Lung (tissue), 12 donors: ENCODE data around the gene RPS24. TPM values are rescaled to one million over a fixed set of nuclear protein-coding genes. Genes with fewer than 3 reads are reported as not detected.

Source experiments
- ATAC-seq: fragments of 200-7000 bp; cut with Tn5 transposase; one replicate; pipeline ENCODE4 v1.9.1; 2020; ENCODE audit warnings: moderate number of reproducible peaks; ENCODE audit not compliant: insufficient read depth, low FRiP score
- DNase-seq, 3 donors: peaks; one replicate each; pipeline ENCODE4 v3.0.0-alpha.2; 2013 to 2017
- H3K27ac ChIP-seq, 2 donors: one replicate each; pipeline ENCODE4 v1.5.1; 2013; ENCODE audit warnings: mild to moderate bottlenecking in 2 of 2, moderate library complexity in 2 of 2, control low read depth in 1 of 2, inconsistent platforms in 1 of 2, low read depth in 1 of 2, low read length in 1 of 2
- H3K27me3 ChIP-seq, 3 donors: one replicate each; pipeline ENCODE4 v1.5.1; 2013; ENCODE audit warnings: low read length in 2 of 3; ENCODE audit not compliant: control insufficient read depth in 3 of 3, insufficient read depth in 3 of 3
- H3K36me3 ChIP-seq, 4 donors: one replicate each; pipeline ENCODE4 v1.5.1; 2013; ENCODE audit warnings: low read length in 4 of 4, mild to moderate bottlenecking in 1 of 4, moderate library complexity in 1 of 4; ENCODE audit not compliant: control insufficient read depth in 4 of 4, insufficient read depth in 4 of 4
- H3K4me1 ChIP-seq, 5 donors: one replicate each; pipeline ENCODE4 v1.5.1; 2013; ENCODE audit warnings: low read length in 5 of 5, mild to moderate bottlenecking in 2 of 5, moderate library complexity in 1 of 5; ENCODE audit not compliant: control insufficient read depth in 5 of 5, insufficient read depth in 5 of 5
- H3K4me3 ChIP-seq: one replicate; pipeline ENCODE4 v1.5.1; 2013; ENCODE audit warnings: mild to moderate bottlenecking, control low read depth, moderate library complexity
- H3K9ac ChIP-seq, 2 donors: one replicate each; pipeline ENCODE4 v1.5.1; 2013; ENCODE audit warnings: low read length in 2 of 2, control low read depth in 1 of 2; ENCODE audit not compliant: insufficient read depth in 1 of 2
- H3K9me3 ChIP-seq, 4 donors: one replicate each; pipeline ENCODE4 v1.5.1; 2013; ENCODE audit warnings: low read length in 3 of 4, mild to moderate bottlenecking in 1 of 4, moderate library complexity in 1 of 4; ENCODE audit not compliant: control insufficient read depth in 4 of 4, insufficient read depth in 3 of 4
- CTCF ChIP-seq: IDR thresholded peaks from 2 replicates; pipeline ENCODE4 v1.5.1; 2012; ENCODE audit warnings: mild to moderate bottlenecking; ENCODE audit errors: control extremely low read depth, extremely low read depth
- WGBS, 2 donors: extraction: QIAGEN DNeasy Blood & Tissue Kit; methylation state at CpG; one replicate each; pipeline ENCODE4 v1.1.7; 2013; 5-methylcytosine and 5-hydroxymethylcytosine counted together
- polyA plus RNA-seq, 2 donors: library from polyadenylated mRNA; stranded (reverse); fragments of 200-250 nt; gene quantifications; one replicate each; pipeline ENCODE4 v1.2.1, GENCODE V29; 2013
- total RNA-seq, 2 donors: library from RNA; depleted of rRNA in 1 of 2; stranded (reverse); fragments of >200 nt in 1 of 2; gene quantifications; one replicate each; pipeline ENCODE4 v1.2.1, GENCODE V29; 2014 to 2021
- donor health status: control.
- donor health status: control.
- donor health status: Bipolar disorder and iron deficiency.
- donor health status: healthy.
- donor health status: DM: yes; HTN: yes; CAD: no.

The RPS24 gene
- total and polyA plus RNA-seq, 4 donors: 1,037 to 8,225 (median 2,823) TPM

DNA sequence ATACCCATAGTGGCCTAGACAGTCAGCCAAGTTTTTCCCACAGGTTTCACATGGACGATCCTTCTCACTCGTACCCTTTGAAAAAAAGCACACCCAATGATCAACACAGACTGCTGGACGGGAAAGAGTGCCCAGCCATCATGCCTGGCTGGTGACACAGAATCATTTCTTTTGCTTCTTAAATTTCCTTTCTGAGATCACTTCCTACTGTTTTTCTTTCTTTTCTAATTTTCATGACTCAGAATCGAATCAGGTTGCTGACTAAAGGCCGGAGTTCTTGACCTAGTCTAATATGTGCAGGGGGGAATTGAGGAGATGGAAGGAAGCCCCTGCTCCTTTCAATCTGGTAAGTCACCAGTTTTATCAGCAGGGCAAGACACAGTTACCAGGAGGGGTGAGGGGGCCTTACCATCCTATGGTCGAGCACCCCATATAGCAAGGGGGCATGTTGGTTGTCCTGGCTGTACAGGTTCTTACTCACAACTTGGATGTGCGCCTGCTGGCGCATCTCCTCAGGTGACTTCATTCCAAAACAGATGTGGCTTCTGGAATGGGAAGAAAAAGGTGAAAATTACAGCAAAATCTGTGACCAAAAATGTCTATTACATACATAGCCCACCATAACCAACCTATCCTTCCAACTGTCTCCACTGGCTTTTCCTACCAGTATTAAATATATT is 7.8 kb upstream of the RPS24 start:
- 95% methylated on average over 8 of the region's 8 CpGs for WGBS, 2 donors
- Histone ChIP-seq H3K36me3 (peaks cover 31 to 43% (median 33%) of the 10 kb centered on the region in 4 donors), H3K4me1 (peaks cover 0 to 17% (median 5%) of the 10 kb centered on the region in 5 donors), H3K9ac (no peak overlapping the region), H3K9me3 (peaks cover 0 to 1% (median 0%) of the 10 kb centered on the region in 4 donors), H3K4me3 (no peak overlapping the region), H3K27ac (no peak overlapping the region), H3K27me3 (no peaks in the 10 kb centered on the region)
- DNase-seq: no peak
- no peak for ATAC-seq
- TF ChIP-seq CTCF: no peak

DNA sequence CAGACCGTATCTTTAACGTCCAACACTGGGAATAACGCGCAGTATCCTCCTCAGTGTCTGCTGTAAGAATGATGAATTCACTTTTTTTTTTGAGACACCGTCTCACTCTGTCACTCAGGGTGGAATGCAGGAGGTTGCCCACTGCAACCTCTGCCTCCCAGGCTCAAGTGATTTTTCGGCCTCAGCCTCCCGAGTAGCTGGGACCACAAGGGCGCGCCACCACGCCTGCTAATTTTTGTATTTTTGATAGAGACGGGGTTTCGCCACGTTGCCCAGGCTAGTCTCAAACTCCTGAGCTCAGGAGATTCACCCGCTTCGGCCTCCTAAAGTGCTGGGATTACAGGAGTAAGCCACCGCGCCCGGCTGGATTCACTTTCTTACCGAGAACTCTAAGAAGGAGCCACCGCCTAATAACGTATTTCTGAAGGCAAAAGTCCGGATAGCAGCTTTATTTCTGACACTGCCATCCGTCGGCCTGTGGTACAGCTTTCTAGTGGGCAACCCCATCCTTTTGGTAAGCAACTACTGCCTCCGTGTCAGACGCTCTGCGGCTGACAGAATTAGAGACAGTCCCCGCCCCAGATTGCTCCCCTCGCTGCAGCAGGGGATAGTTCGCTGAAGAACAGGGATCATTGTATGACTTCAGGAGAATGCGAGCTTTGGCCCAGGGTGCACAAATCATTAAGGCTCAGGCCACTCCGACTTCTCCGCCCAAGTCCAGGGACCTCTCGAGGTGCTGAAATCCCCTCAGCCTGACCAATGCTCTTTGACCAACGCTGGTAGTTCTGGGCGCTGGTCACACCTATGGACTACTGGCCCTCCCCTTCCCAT is 5.0 kb upstream of the RPS24 start:
- peak in 2 of 3 donors; percentile 25 to 40 for DNase-seq
- peak overlapping the region; percentile 51 to 89 for H3K9ac ChIP-seq
- H3K4me3 ChIP-seq: peak overlapping the region; percentile 97
- peaks cover 14 to 29% (median 18%) of the 10 kb centered on the region in 4 donors for H3K36me3 ChIP-seq
- TF ChIP-seq CTCF: no peak
- WGBS, 2 donors: 39 to 42% methylated on average over 36 of the region's 36 CpGs
- H3K27me3 ChIP-seq: no peaks in the 10 kb centered on the region
- H3K9me3 ChIP-seq: no peaks in the 10 kb centered on the region
- ATAC-seq: no peak
- peak overlapping the region; percentile 49 to 71 for H3K27ac ChIP-seq
- peaks cover 0 to 17% (median 5%) of the 10 kb centered on the region in 5 donors for H3K4me1 ChIP-seq

DNA sequence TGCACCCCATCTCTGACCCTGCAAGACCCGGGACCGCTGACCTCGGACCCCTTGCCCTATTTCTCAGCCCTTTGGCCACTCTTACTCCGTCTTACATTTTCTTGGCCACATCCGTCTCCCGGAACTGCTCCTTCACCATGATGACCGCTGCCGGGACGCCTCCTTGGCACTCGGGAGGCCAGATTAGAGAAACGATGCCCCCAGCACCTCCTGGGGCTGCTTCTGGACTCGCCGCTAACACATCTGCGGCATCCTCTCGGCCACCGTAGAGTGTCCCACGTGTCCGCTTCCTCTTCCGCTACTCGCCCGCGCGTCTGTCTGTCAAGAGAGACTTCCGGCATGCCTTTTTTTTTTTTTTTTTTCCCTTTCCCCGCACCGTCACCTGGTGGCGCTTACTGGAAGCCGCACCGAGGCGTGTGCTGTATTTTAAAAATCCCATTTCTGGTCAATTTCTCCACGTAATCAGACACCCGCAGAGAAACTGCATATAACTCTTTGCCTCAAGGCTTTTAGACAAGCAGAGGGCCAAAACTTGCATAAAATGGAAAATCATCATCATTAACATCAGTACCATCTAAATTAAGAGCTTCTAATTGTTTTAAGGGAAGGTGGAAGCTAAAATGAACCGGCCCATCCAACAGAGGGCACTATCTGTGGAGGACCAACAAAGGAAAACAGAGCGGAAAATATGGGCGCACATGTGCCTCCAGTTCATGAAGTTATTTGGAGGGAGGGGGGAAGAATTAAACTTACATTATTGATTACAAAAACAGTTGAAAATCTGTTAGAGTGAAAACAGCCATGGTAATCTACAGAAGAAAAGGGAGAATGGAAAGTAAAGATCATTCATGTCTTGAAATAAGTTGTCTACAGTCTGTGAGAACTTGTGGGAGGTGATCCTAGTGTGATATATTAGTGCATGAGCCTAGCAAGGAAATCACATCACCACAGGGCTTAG is 4.1 kb upstream of the RPS24 start, which contains the start of gene POLR3A:
TSS of gene POLR3A (minus strand) at position 247 of the 958 bp plus-strand sequence. CDS start at position 139, 108 bp downstream.
- 0 to 1% methylated on average over 35 of the region's 35 CpGs for WGBS, 2 donors
- peak; percentile 97 to 99 (median 98) for DNase-seq
- TF ChIP-seq CTCF: peak; percentile 25
- H3K27ac ChIP-seq: peak within 1 kb of the TSS; percentile 70 to 73
- peak; percentile 78 for ATAC-seq
- peak within 1 kb of the TSS; percentile 97 for H3K4me3 ChIP-seq
- no peaks in the 10 kb centered on the region for H3K27me3 ChIP-seq
- peaks cover 9 to 23% (median 13%) of the 10 kb centered on the region in 4 donors for H3K36me3 ChIP-seq
- H3K9me3 ChIP-seq: no peaks in the 10 kb centered on the region
- H3K9ac ChIP-seq: peak within 1 kb of the TSS; percentile 51 to 89
- H3K4me1 ChIP-seq: peaks cover 0 to 18% (median 5%) of the 10 kb centered on the region in 5 donors
